NB4 (cell line): ENCODE data around the gene NACC2.

Experiments
- DNase-seq: peaks from one replicate; pipeline ENCODE4 v3.0.0; 2010; ENCODE audit warnings: low read depth
- H3K4me3 ChIP-seq: one replicate; pipeline ENCODE4 v1.5.1; 2011; ENCODE audit warnings: mild to moderate bottlenecking, low read depth, low read length, moderate library complexity
- MYC ChIP-seq: IDR thresholded peaks from 2 replicates; pipeline ENCODE4 v1.6.1; 2011; ENCODE audit warnings: low read depth, low read length
- POLR2A ChIP-seq: IDR thresholded peaks from 2 replicates; pipeline ENCODE4 v1.6.1; 2011; ENCODE audit warnings: mild to moderate bottlenecking; ENCODE audit not compliant: insufficient read length; ENCODE audit errors: extremely low read depth
- TF ChIP-seq, protein P1 (sequence below): IDR thresholded peaks from 2 replicates; pipeline ENCODE4 v1.6.1; 2011; ENCODE audit warnings: low read depth, low read length
- TF ChIP-seq, protein P2 (sequence below): IDR thresholded peaks from one replicate; pipeline ENCODE4 v1.5.1; 2012; ENCODE audit warnings: low read depth, low read length

NACC2 gene

DNA sequence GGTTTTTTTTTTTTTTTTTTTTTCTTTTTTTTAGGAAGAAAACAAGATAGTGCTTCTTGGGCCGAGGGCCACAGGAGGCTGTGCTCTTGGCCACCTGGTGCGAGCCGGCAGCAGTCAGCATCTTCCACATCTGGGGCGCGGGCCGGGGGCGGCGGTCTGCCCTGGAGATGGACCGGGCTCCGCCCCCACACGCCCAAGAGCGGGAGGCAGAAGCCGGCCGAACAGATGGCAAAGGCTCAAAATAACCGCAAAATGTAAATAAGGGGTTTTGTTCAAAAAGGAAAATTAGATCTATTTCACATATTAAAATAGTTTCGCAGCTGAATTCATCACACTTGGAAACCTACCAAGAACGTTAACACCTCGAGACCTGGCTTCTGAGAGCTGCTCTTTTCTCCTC, 82.4 kb downstream of the NACC2 start:
- DNase-seq: no peak
- no peak overlapping the region for H3K4me3 ChIP-seq
- TF ChIP-seq MYC (no peak), POLR2A (no peak)
- TF ChIP-seq, protein P1, sequence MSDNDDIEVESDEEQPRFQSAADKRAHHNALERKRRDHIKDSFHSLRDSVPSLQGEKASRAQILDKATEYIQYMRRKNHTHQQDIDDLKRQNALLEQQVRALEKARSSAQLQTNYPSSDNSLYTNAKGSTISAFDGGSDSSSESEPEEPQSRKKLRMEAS: no peak
- TF ChIP-seq, protein P2, sequence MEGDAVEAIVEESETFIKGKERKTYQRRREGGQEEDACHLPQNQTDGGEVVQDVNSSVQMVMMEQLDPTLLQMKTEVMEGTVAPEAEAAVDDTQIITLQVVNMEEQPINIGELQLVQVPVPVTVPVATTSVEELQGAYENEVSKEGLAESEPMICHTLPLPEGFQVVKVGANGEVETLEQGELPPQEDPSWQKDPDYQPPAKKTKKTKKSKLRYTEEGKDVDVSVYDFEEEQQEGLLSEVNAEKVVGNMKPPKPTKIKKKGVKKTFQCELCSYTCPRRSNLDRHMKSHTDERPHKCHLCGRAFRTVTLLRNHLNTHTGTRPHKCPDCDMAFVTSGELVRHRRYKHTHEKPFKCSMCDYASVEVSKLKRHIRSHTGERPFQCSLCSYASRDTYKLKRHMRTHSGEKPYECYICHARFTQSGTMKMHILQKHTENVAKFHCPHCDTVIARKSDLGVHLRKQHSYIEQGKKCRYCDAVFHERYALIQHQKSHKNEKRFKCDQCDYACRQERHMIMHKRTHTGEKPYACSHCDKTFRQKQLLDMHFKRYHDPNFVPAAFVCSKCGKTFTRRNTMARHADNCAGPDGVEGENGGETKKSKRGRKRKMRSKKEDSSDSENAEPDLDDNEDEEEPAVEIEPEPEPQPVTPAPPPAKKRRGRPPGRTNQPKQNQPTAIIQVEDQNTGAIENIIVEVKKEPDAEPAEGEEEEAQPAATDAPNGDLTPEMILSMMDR: no peak

DNA sequence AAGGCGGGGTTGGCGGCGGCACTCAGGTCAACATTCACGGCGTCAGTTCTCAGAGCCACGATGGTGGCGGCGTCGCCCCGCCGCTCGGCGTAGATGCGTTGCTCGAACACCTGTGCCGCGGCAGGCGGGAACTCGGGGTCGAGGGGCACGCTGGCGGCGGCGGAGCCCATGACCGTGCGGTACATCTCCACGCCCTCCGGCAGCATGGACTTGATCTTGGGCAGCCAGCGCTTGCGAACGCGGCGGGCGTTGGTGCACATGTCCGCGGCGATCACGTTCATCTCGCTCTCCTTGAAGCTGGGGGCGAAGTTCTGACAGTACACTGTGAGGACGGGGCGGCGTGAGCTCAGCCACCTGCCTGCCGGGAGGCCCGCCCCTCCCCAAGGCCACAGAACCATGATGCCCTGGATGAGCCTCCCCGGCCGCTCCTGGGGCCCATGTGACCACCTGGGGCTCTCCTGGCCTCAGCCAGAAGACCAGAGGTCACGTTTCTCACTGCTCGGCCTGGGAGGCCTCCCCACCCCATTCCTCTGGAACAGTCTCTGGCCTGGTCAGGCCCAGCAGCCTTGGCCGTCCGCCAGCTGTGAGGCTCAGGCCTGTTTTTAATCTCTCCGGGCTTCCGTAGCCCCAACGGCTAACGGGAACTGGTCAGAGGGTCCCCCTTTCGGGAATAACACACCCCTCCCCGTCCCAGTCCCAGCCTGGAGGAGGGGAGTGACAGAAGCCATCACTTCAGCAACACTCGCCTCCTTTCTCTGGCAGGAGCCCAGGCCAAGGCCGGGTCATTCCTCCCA, 83.2 kb downstream of the NACC2 start:
- H3K4me3 ChIP-seq: no peak overlapping the region
- no peak for TF ChIP-seq POLR2A
- TF ChIP-seq, protein P1: no peak
- TF ChIP-seq, protein P2: no peak
- no peak for TF ChIP-seq MYC
- DNase-seq: no peak

DNA sequence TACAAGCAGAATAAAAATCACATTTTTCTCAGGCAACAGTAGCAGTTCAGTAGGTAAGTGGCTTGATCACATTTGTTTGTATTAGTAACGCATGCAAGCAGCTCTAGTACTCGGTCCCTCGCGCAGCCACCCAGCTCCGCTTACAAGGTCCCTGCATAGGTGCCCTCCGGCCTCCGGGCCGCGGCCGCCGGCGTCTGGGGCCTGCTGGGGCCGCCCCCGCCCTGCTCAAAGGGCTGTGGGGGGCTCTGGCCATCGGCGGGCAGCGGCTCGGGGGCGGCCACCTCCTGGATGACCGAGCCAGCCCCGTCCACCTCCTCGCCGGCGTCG, 83.8 kb downstream of the NACC2 start:
- TF ChIP-seq, protein P2: no peak
- TF ChIP-seq POLR2A (no peak), MYC (no peak)
- TF ChIP-seq, protein P1: no peak
- DNase-seq: no peak
- H3K4me3 ChIP-seq: no peak overlapping the region

DNA sequence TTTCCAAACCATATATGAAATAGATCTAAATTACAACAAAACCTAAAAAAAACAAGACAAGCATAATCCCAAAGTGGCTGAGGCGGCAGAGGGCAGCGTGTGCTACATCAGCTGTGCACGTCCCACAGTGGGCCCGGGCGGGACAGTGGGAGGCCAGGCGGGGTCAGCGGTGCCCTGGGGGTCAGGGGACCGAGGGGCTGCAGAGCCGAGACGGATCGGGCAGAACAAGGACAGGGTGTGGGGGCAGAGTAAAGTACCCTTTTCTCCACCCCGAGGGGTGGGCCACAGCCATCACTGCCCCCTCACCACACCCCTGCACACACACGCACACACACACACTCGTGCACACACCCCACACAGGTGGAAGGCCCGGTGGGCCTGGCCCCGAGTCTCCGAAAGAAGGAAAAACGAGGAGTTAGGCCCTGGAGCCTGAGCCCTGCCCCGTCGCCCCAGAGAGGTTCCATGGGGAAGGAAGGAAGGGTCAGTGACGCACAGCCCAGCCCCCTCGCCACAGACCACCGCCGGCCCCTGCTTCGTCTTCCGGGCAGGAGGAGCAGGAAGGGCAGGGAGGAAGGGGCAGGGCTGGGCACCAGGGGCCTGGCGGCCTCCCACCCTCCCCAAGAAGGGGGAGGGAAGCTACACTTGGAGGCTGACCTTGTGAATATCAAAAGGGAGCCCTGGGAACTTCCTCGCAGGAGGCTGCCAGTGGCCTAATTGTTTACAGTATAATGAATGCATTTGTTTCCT, 84.3 kb downstream of the NACC2 start:
- TF ChIP-seq, protein P2: no peak
- TF ChIP-seq POLR2A (no peak), MYC (no peak)
- TF ChIP-seq, protein P1: no peak
- no peak for DNase-seq
- H3K4me3 ChIP-seq: no peak overlapping the region

DNA sequence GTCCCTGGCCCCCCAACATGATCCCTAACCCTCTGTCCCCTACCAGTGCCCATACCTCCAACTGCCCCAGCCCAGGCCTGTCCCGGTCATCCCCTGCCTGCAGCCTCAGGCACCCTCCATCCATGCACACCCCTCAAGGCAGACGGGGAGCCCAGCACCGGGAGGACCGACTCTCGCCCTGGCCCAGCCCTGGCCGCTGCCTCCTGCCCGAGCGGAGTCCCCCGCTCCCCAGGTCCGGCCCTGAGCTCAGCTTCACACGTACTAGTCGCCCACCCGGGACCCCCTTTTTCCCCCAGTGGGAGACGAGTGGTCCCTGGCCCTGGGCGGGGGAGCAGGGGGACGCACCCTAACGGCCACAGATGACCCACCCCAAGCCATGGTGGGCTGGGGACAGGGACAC, 84.9 kb downstream of the NACC2 start:
- no peak for DNase-seq
- no peak overlapping the region for H3K4me3 ChIP-seq
- TF ChIP-seq, protein P1: no peak
- no peak for TF ChIP-seq MYC
- no peak for TF ChIP-seq POLR2A
- TF ChIP-seq, protein P2: no peak

DNA sequence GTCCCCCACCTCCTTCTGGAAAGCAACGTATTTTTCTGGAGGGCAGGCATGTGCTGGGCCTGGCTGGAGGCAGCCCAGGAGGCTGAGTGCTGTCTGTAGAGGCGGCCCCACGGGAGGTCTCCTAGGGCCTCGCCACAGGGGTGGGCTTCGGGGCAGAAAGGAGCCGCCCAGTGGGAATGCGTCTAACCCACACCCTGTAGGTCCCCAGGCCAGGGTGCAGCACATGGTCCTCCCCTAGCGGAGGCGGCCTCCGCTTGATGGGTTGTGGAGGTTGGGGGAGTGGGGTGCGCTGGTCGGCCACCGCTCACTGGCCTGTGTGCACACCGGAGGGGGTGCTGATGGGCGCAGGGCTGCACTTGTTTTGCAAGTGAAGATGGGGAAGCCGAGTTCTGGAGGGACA, 85.6 kb downstream of the NACC2 start:
- TF ChIP-seq POLR2A (no peak), MYC (no peak)
- TF ChIP-seq, protein P2: no peak
- TF ChIP-seq, protein P1: no peak
- DNase-seq: no peak

More for the DNA sequence above, 85.6 kb downstream of the NACC2 start:
- no peak overlapping the region for H3K4me3 ChIP-seq
